Stimulated activated CD4-positive, alpha-beta T cell treated with anti-CD3 and anti-CD28 coated beads, Interleukin-1b, Interleukin-23, amount 100 ng/mL, for 48 hours (primary cell): ENCODE results near the gene CAPZB.

ENCODE experiments used
- DNase-seq: peaks from one replicate; pipeline ENCODE4 v3.0.0-alpha.2; 2020

CAPZB gene

GRCh38 chr1:19496527-19496874 lies 11.2 kb upstream of the CAPZB start:
- DNase-seq = no peak

- no peak for DNase-seq
These were observed 10.6 kb upstream of the CAPZB start for GRCh38 chr1:19495799-19496526.

- DNase-seq = no peak
These were observed 9.8 kb upstream of the CAPZB start for GRCh38 chr1:19495000-19495656.

GRCh38 chr1:19493547-19493946 lies 8.2 kb upstream of the CAPZB start:
- no peak for DNase-seq

- DNase-seq = no peak
These were observed 4.7 kb upstream of the CAPZB start for GRCh38 chr1:19489996-19490395.

- DNase-seq = no peak
These were observed 2.8 kb upstream of the CAPZB start for GRCh38 chr1:19488136-19488535.

GRCh38 chr1:19484798-19485361 lies 459 bp downstream of the CAPZB start:
- DNase-seq = no peak

- no peak for DNase-seq
These were observed 971 bp downstream of the CAPZB start for GRCh38 chr1:19484338-19484797.

- DNase-seq = no peak
These were observed 1.6 kb downstream of the CAPZB start for GRCh38 chr1:19483691-19484090.

- DNase-seq = peak; percentile 52
These were observed 2.1 kb downstream of the CAPZB start for GRCh38 chr1:19483261-19483660.

- no peak for DNase-seq
These were observed 3.4 kb downstream of the CAPZB start for GRCh38 chr1:19481826-19482398.

- no peak for DNase-seq
These were observed 5.1 kb downstream of the CAPZB start for GRCh38 chr1:19480282-19480681.

GRCh38 chr1:19479351-19480120 lies 5.8 kb downstream of the CAPZB start:
- no peak for DNase-seq

GRCh38 chr1:19478322-19478721 lies 7.0 kb downstream of the CAPZB start:
- no peak for DNase-seq

- no peak for DNase-seq
These were observed 7.8 kb downstream of the CAPZB start for GRCh38 chr1:19477284-19478249.

- no peak for DNase-seq
These were observed 8.7 kb downstream of the CAPZB start for GRCh38 chr1:19476450-19477190.

- DNase-seq = no peak
These were observed 10.0 kb downstream of the CAPZB start for GRCh38 chr1:19475296-19475695.

GRCh38 chr1:19472174-19472573 lies 13.2 kb downstream of the CAPZB start:
- no peak for DNase-seq

- DNase-seq = no peak
These were observed 16.3 kb downstream of the CAPZB start for GRCh38 chr1:19469004-19469403.

GRCh38 chr1:19468397-19468956 lies 16.9 kb downstream of the CAPZB start:
- peak; percentile 59 for DNase-seq
